GM03348 (cell line): ENCODE measurements around the gene XYLT1.

Experiments
- DNase-seq: peaks from one replicate; pipeline ENCODE4 v3.0.0; 2012; ENCODE audit warnings: low spot score

The XYLT1 gene

GRCh38 chr16:17457997-17458396 lies 12.8 kb downstream of the XYLT1 start:
- DNase-seq: no peak

- no peak for DNase-seq
Measured at GRCh38 chr16:17457513-17457912, 13.2 kb downstream of the XYLT1 start.

- no peak for DNase-seq
Measured at GRCh38 chr16:17454162-17454730, 16.5 kb downstream of the XYLT1 start.

- no peak for DNase-seq
Measured at GRCh38 chr16:17453364-17454038, 17.3 kb downstream of the XYLT1 start.

GRCh38 chr16:17452922-17453321 lies 17.8 kb downstream of the XYLT1 start:
- DNase-seq: peak; percentile 64

- DNase-seq: no peak
Measured at GRCh38 chr16:17451843-17452242, 18.9 kb downstream of the XYLT1 start.

GRCh38 chr16:17450291-17450690 lies 20.5 kb downstream of the XYLT1 start:
- no peak for DNase-seq

DNA sequence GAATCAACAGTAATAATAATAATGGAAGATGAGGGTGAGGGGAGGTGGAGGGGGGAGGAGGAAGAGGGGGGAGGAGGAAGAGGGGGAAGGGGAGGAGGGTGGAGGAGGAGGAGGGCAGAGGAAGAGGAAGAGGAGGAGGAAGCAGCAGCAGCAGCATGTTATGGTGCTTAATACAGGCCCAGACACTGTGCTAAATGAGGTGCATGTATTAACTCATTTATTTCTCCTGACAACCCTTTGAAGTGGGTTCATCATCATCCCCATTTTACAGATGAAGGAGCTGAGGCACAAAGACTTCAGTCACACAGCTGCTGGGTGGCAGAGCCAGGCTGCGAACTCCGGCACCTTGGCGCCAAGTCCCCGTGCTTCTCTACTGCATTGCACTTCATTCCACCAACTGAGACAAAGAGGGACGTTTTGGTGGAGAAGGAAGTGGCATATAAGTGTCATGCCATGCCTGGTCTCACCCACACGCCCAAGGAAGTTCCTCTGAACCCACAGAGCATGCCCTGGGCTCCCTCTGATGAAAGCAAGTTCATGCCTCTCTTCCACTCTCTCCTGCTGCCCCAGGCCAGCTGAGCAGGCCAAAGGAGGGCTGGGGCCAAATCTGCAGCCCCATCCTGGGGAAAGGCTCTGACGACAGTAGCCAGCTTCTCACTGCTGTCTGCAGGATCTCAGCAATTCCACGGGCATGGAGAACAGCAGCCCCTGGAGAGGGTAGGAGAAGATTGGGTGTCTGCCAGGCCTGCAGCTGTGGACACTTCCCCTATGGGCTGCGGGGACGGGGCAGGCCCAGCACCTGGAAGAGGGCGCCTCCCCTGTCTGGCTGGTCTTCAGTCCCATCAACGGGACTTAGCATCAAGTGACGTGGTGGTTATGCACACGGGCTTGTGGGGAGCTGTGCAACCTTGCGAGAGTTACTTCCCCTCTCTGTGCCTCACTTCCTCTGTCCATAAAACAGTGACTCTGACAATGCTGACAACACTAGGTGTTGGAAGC lies 21.8 kb downstream of the XYLT1 start:
- no peak for DNase-seq

- DNase-seq: no peak
Measured at GRCh38 chr16:17447101-17447569, 23.6 kb downstream of the XYLT1 start.

DNA sequence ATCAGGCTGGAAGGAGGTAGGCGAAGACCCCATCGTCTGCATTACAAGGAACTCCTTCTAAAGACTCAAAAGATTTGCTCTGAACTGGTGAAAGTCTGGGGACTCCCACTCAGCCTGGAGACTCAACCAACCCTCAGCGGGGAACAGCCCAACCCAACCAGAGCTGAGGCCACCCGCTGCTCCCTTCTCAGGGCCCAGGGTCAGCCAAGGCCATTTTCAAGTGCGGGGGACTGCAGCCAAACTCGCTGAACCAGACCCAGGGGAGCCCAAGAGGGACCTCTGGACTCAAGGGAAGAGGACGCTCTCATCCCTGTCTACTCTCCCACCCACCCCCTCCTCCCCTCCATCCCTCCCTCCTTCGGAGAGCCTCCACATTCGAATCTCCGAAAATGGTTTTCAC lies 24.1 kb downstream of the XYLT1 start:
- DNase-seq: no peak

GRCh38 chr16:17445421-17445820 lies 25.3 kb downstream of the XYLT1 start:
- DNase-seq: no peak

GRCh38 chr16:17444658-17445057 lies 26.1 kb downstream of the XYLT1 start:
- no peak for DNase-seq

DNA sequence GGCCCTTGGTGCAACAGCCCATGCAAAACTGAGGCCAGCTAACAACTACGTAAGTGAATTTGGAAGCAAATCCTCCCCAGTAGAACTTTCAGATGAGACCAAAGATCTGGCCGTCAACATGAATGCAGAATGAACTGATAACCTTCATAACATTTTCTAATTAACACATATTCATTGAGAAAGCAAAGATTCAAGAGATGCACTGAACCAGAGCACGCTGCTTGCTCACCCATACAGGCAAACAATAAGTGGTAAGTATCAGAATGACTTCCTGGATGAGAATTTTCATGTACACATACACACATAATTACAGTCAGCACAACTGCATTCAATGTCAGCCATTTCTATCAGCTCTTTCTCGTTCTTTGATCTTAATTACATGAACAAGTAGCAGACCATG lies 30.6 kb downstream of the XYLT1 start:
- no peak for DNase-seq

GRCh38 chr16:17439580-17439979 lies 31.2 kb downstream of the XYLT1 start:
- no peak for DNase-seq

DNA sequence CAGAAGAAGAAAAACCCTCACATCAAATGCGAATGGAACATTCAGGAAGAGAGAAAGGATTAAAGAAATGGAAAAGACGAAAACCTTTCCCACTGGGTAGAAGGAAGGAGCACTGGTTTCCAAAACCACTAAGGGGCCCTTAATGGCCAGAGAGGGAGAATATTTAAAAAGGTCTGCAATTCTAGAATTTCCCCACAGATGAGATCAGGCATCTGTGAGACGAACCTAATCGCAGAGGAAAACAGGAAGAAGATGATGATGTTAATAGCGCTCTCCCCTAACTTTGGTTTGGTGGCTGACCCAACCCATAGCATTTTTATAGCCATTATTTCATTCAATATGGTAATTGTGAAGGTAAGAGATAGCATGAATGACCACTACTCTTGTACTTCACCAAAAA lies 32.8 kb downstream of the XYLT1 start:
- DNase-seq: no peak

- DNase-seq: no peak
Measured at GRCh38 chr16:17437127-17437720, 33.5 kb downstream of the XYLT1 start.

GRCh38 chr16:17435318-17435717 lies 35.4 kb downstream of the XYLT1 start:
- no peak for DNase-seq

- no peak for DNase-seq
Measured at GRCh38 chr16:17433577-17434451, 36.9 kb downstream of the XYLT1 start.

GRCh38 chr16:17432901-17433576 lies 37.7 kb downstream of the XYLT1 start:
- DNase-seq: peak; percentile 65

DNA sequence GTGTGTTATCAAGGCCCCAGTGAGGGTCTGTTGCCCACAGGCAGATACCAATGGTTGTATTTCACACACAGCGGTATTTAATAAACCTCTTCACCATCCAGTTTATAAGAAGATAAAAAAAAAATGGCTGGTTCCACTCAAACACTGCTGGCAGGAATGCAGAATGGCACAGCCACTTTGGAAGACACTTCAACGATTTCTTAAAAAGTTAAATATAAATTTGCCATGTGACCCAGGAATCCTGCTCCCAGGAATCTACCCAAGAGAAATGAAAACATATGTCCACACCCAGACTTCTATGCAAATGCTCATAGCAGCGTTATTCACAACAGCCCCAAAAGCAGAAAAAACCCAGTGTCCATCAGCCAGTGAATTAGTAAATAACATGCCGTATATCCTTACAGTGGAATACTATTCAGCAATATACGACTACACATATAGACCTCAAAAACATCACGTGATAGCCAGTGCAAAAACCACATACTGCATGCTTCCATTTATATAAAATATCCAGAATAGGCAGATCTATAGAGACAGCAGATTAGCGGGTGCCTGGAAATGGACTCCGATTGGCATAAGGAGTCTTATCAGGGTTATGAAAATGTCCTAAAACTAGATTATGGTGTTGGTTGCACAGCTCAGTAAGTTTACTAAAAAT lies 38.7 kb downstream of the XYLT1 start:
- DNase-seq: no peak
